ENCODE results near the gene ADPGK. TPM values are rescaled to one million over a fixed set of nuclear protein-coding genes. Genes with fewer than 3 reads are reported as not detected.

ADPGK gene
- total RNA-seq, 1 donor from 2014 or later = 88.1 TPM

Other genes with a start within 250 kb of the ADPGK start
- not detected in 2 replicates for gene GOLGA6B, start 129.1 kb downstream of the ADPGK start, total RNA-seq
- gene HIGD2B, start 97.6 kb downstream of the ADPGK start, total RNA-seq = 0.20 TPM in 2 replicates
- 10.7 and 11.8 TPM in 2 replicates for gene BBS4, start 97.6 kb downstream of the ADPGK start, total RNA-seq